Natural killer cell treated with Interleukin-12 subunit alpha and Interleukin-12 subunit beta and Interleukin-15 and Interleukin-18, amount 100 ng/mL, for 72 hours (primary cell): ENCODE measurements around the gene ZCCHC24. TPM values are rescaled to one million over a fixed set of nuclear protein-coding genes. Genes with fewer than 3 reads are reported as not detected.

Source experiments
- ATAC-seq, 2 donors: fragments of 150-1000 bp; cut with Tn5 transposase in 1 of 2; sonication (Bioruptor Pico), chemical (Tn5 transposase) in 1 of 2; 2 replicates each; pipeline ENCODE4 v1.10.0; 2021
- DNase-seq: peaks from one replicate; pipeline ENCODE4 v3.0.0; 2022; ENCODE audit warnings: low spot score
- H3K27ac Mint-ChIP-seq, 2 donors: 1 replicate in 1 of 2; 2 replicates in 1 of 2; pipeline ENCODE4 v1.8.0; 2022; ENCODE audit warnings: mixed read lengths in 2 of 2, mild to moderate bottlenecking in 1 of 2, moderate library complexity in 1 of 2
- H3K27me3 Mint-ChIP-seq, 2 donors: 1 replicate in 1 of 2; 2 replicates in 1 of 2; pipeline ENCODE4 v1.8.0; 2022; ENCODE audit warnings: mixed read lengths in 2 of 2
- H3K36me3 Mint-ChIP-seq: one replicate; pipeline ENCODE4 v1.8.0; 2022; ENCODE audit warnings: mixed read lengths
- H3K4me1 Mint-ChIP-seq, 2 donors: 1 replicate in 1 of 2; 2 replicates in 1 of 2; pipeline ENCODE4 v1.8.0; 2022; ENCODE audit warnings: low read depth in 2 of 2, mixed read lengths in 2 of 2, mild to moderate bottlenecking in 1 of 2
- H3K4me3 Mint-ChIP-seq: one replicate; pipeline ENCODE4 v1.8.0; 2022; ENCODE audit warnings: mixed read lengths
- H3K9me3 Mint-ChIP-seq: 2 replicates; pipeline ENCODE4 v1.8.0; 2022; ENCODE audit warnings: mixed read lengths
- total RNA-seq, 2 donors: library from RNA; stranded (reverse); gene quantifications; one replicate each; pipeline ENCODE4 v1.2.3, GENCODE V29; 2022

ZCCHC24 gene
- total RNA-seq, 2 donors from 2014 or later, result 0.73 to 1.3 TPM

GRCh38 chr10:79385392-79385795 lies 60.0 kb downstream of the ZCCHC24 start:
- no peak overlapping the region for H3K4me3 Mint-ChIP-seq
- H3K36me3 Mint-ChIP-seq, result no peaks in the 10 kb centered on the region
- no peak for ATAC-seq
- H3K27me3 Mint-ChIP-seq, result no peaks in the 10 kb centered on the region
- H3K4me1 Mint-ChIP-seq, result no peaks in the 10 kb centered on the region
- H3K9me3 Mint-ChIP-seq, result no peaks in the 10 kb centered on the region
- no peak for DNase-seq
- no peak overlapping the region for H3K27ac Mint-ChIP-seq

GRCh38 chr10:79384773-79385391 lies 60.5 kb downstream of the ZCCHC24 start:
- no peak overlapping the region for H3K4me3 Mint-ChIP-seq
- H3K4me1 Mint-ChIP-seq, result no peaks in the 10 kb centered on the region
- no peaks in the 10 kb centered on the region for H3K9me3 Mint-ChIP-seq
- H3K27ac Mint-ChIP-seq, result no peak overlapping the region
- no peak for DNase-seq
- ATAC-seq, result no peak
- no peaks in the 10 kb centered on the region for H3K36me3 Mint-ChIP-seq
- no peaks in the 10 kb centered on the region for H3K27me3 Mint-ChIP-seq

GRCh38 chr10:79383974-79384606 lies 61.3 kb downstream of the ZCCHC24 start:
- H3K27me3 Mint-ChIP-seq, result no peaks in the 10 kb centered on the region
- no peaks in the 10 kb centered on the region for H3K36me3 Mint-ChIP-seq
- H3K4me1 Mint-ChIP-seq, result no peaks in the 10 kb centered on the region
- no peak overlapping the region for H3K27ac Mint-ChIP-seq
- no peak for ATAC-seq
- DNase-seq, result no peak
- no peaks in the 10 kb centered on the region for H3K9me3 Mint-ChIP-seq
- no peak overlapping the region for H3K4me3 Mint-ChIP-seq

GRCh38 chr10:79382491-79382941 lies 62.9 kb downstream of the ZCCHC24 start:
- H3K27ac Mint-ChIP-seq, result no peak overlapping the region
- no peaks in the 10 kb centered on the region for H3K4me1 Mint-ChIP-seq
- H3K27me3 Mint-ChIP-seq, result no peaks in the 10 kb centered on the region
- H3K36me3 Mint-ChIP-seq, result no peaks in the 10 kb centered on the region
- H3K9me3 Mint-ChIP-seq, result no peaks in the 10 kb centered on the region
- DNase-seq (no peak), ATAC-seq (no peak)
- no peak overlapping the region for H3K4me3 Mint-ChIP-seq

GRCh38 chr10:79381804-79382221 lies 63.6 kb downstream of the ZCCHC24 start:
- DNase-seq, result no peak
- no peak overlapping the region for H3K27ac Mint-ChIP-seq
- H3K27me3 Mint-ChIP-seq, result no peaks in the 10 kb centered on the region
- H3K4me1 Mint-ChIP-seq, result no peaks in the 10 kb centered on the region
- H3K4me3 Mint-ChIP-seq, result no peak overlapping the region
- ATAC-seq, result no peak
- no peaks in the 10 kb centered on the region for H3K36me3 Mint-ChIP-seq
- no peaks in the 10 kb centered on the region for H3K9me3 Mint-ChIP-seq

DNA sequence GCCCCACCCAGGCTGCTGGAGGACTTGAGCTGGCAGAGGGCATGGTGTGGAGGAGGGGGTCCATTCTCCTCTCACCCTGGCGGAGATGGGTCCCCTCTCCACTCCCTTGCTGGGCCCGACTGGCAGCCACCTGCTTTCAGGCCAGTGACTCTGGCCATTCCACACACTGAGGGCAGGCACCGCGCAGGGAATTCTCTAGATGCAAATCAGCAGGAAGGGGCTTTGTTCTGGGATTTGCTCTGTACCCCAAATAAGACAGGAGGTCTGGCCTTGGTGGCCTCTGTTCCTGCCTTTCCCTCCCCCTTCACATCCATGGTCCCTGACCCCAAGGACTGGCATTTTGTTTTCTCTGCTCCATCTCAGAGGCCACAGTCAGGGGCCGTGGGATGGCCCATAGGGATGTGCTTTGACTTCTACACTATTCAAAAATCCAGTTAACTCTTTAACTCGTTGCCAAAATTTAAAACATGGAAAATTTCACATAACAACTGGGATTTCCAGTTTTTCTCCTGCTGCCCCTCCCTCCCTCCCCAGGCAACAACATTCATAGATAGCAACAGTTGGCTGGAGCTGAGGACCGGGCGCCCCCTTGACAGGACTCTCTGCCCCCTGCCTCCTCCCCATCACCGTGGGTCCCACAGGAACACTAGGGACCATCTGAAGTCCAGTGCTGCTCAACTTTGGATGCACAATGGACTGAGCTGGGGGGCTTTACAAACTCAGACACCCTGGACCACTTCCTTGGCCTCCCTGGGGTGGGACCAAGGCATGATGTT lies 64.3 kb downstream of the ZCCHC24 start:
- ATAC-seq (no peak), DNase-seq (no peak)
- Mint-ChIP-seq H3K27ac (no peak overlapping the region), H3K4me3 (no peak overlapping the region), H3K27me3 (no peaks in the 10 kb centered on the region), H3K9me3 (no peaks in the 10 kb centered on the region), H3K4me1 (no peaks in the 10 kb centered on the region), H3K36me3 (no peaks in the 10 kb centered on the region)

DNA sequence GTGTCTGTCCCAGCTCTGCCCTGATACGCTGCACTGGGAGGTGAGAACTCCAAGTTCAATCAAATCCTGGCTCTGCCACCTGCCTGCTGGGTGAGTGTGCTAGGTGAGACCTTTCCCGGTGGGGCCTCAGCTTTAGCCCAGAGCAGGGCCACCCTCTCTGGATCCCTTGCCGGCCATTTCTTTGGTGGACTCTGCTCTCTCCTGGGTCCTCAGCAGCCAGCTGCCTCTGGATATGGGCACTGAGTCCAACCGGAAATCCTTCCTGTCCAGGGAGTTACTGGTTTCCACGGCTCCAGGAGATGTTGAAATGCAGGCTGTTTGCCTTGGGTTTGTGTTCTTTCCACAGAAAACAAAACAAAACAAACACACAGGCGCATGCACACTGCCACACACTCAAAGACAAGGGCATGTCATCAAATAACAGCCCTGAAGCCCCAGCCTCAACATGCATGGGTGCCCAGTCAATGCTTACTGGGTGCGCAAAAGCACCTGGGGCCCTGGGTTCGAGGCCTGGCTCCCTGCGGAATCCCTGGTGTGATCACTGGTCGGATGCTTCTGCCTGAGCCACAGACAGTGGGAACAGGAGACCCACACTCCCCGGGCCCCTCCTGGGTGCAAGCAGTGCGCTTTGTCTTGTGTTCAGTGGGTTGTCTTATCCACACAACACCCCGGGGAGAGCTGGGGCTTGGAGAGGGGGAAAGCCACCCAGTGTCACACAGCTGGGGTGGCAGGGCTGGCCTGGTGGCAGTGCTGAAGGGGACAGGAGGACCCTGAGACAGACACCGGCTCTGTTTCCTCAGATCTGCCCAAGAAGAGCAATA lies 65.1 kb downstream of the ZCCHC24 start:
- no peak for DNase-seq

GRCh38 chr10:79379512-79380124 lies 65.8 kb downstream of the ZCCHC24 start:
- ATAC-seq (peak in 1 of 2 donors; percentile 15), DNase-seq (no peak)
- Mint-ChIP-seq H3K4me1 (peaks cover 2 to 3% of the 10 kb centered on the region in 2 donors), H3K36me3 (no peaks in the 10 kb centered on the region), H3K27ac (no peak overlapping the region), H3K27me3 (no peaks in the 10 kb centered on the region), H3K9me3 (no peaks in the 10 kb centered on the region), H3K4me3 (no peak overlapping the region)

More for the DNA sequence above, 65.1 kb downstream of the ZCCHC24 start:
- no peak for ATAC-seq
- H3K4me3 Mint-ChIP-seq, result no peak overlapping the region
- H3K4me1 Mint-ChIP-seq, result no peaks in the 10 kb centered on the region
- no peaks in the 10 kb centered on the region for H3K9me3 Mint-ChIP-seq
- H3K27ac Mint-ChIP-seq, result no peak overlapping the region
- no peaks in the 10 kb centered on the region for H3K27me3 Mint-ChIP-seq
- H3K36me3 Mint-ChIP-seq, result no peaks in the 10 kb centered on the region

GRCh38 chr10:79378647-79379511 lies 66.5 kb downstream of the ZCCHC24 start:
- H3K9me3 Mint-ChIP-seq, result no peaks in the 10 kb centered on the region
- no peak overlapping the region for H3K4me3 Mint-ChIP-seq
- H3K27me3 Mint-ChIP-seq, result no peaks in the 10 kb centered on the region
- ATAC-seq (no peak), DNase-seq (no peak)
- no peaks in the 10 kb centered on the region for H3K36me3 Mint-ChIP-seq
- H3K4me1 Mint-ChIP-seq, result peaks cover 3 to 5% of the 10 kb centered on the region in 2 donors
- H3K27ac Mint-ChIP-seq, result no peak overlapping the region

DNA sequence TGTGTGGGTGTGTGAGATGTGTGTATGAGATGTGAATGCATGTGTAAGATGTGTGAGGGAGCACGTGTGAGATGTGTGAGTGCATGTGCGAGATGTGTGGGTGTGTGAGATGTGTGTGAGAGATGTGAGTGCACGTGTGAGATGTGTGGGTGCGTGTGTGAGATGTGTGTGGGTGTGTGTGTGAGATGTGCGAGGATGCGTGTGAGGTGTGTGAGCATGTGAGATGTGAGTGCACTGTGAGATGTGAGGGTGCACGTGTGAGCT lies 67.1 kb downstream of the ZCCHC24 start:
- ATAC-seq, result no peak
- Mint-ChIP-seq H3K27me3 (no peaks in the 10 kb centered on the region), H3K4me3 (no peak overlapping the region), H3K9me3 (no peaks in the 10 kb centered on the region), H3K36me3 (no peaks in the 10 kb centered on the region), H3K4me1 (peaks cover 3 to 5% of the 10 kb centered on the region in 2 donors), H3K27ac (no peak overlapping the region)
- no peak for DNase-seq

DNA sequence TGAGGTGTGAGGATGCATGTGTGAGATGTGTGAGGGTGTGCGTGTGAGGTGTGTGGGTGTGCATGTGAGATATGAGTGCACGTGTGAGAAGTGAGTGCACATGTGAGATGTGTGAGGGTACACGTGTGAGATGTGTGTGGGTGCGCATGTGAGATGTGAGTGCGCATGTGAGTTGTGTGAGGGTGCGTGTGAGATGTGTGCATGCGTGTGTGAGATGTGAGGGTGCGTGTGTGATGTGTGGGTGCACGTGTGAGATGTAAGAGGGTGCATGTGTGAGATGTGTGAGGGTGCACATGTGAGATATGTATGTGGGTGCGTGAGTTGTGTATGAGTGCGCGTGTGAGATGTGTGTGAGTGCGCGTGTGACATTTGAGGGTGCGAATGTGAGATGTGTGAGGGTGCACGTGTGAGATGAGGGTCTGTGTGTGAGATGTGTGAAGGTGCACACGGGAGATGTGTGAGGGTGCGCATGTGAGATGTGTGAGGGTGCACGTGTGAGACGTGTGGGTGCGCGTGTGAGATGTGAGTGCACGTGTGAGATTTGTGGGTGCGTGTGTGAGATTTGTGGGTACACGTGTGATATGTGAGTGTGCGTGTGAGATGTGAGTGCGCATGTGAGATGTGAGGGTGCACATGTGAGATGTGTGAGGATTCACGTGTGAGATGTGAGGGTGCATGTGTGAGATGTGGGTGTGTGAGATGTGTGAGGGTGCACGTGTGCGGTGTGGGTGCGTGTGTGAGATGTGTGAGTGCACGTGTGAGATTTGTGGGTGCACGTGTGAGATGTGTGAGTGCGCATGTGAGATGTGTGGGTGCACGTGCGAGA lies 67.7 kb downstream of the ZCCHC24 start:
- DNase-seq, result no peak
- Mint-ChIP-seq H3K4me1 (peaks cover 3 to 5% of the 10 kb centered on the region in 2 donors), H3K9me3 (no peaks in the 10 kb centered on the region), H3K27ac (no peak overlapping the region), H3K27me3 (no peaks in the 10 kb centered on the region), H3K36me3 (no peaks in the 10 kb centered on the region), H3K4me3 (no peak overlapping the region)
- no peak for ATAC-seq
